OCI-LY1 (cell line): Measurements from ENCODE around the gene PABPN1L.

Experiments used
- H2AFZ ChIP-seq: fragments of 200-600 bp; sonication (generic), shearing (Covaris generic); 2 replicates; pipeline ENCODE4 v1.6.0; 2014; ENCODE audit warnings: antibody characterized with exemption, mild to moderate bottlenecking, low read length
- H3F3A ChIP-seq: fragments of 200-600 bp; sonication (generic), shearing (Covaris generic); 2 replicates; pipeline ENCODE4 v1.6.0; 2014; ENCODE audit warnings: mild to moderate bottlenecking, antibody characterized with exemption, low read length, moderate library complexity; ENCODE audit not compliant: insufficient read depth
- H3K27ac ChIP-seq: fragments of 200-600 bp; sonication (generic); 2 replicates; pipeline ENCODE4 v1.5.1; 2014; ENCODE audit warnings: low read length, mixed run types, mild to moderate bottlenecking, low read depth; ENCODE audit not compliant: poor library complexity, severe bottlenecking
- H3K27me3 ChIP-seq: fragments of 200-600 bp; sonication (generic); 2 replicates; pipeline ENCODE4 v1.6.0; 2014; ENCODE audit warnings: antibody characterized with exemption, mild to moderate bottlenecking, low read length, moderate library complexity; ENCODE audit not compliant: insufficient read depth
- H3K36me3 ChIP-seq: fragments of 200-600 bp; sonication (generic); 2 replicates; pipeline ENCODE4 v1.6.1; 2014; ENCODE audit warnings: mild to moderate bottlenecking, antibody characterized with exemption, low read length, moderate library complexity, mixed read lengths; ENCODE audit not compliant: insufficient read depth
- H3K4me1 ChIP-seq: fragments of 200-600 bp; sonication (generic); 2 replicates; pipeline ENCODE4 v1.5.1; 2014; ENCODE audit warnings: mild to moderate bottlenecking, low read length, moderate library complexity; ENCODE audit not compliant: insufficient read depth, severe bottlenecking
- H3K4me2 ChIP-seq: fragments of 200-600 bp; sonication (generic), shearing (Covaris generic); 2 replicates; pipeline ENCODE4 v1.6.1; 2014; ENCODE audit warnings: low read length
- H3K4me3 ChIP-seq: fragments of 200-600 bp; sonication (generic); 2 replicates; pipeline ENCODE4 v1.5.1; 2014; ENCODE audit warnings: low read length, low read depth, mild to moderate bottlenecking, mixed read lengths; ENCODE audit not compliant: poor library complexity, severe bottlenecking
- H3K79me2 ChIP-seq: fragments of 200-600 bp; shearing (Covaris generic); 2 replicates; pipeline ENCODE4 v1.6.1; 2016; ENCODE audit warnings: mixed run types, low read length, mixed read lengths; ENCODE audit not compliant: insufficient read depth
- H3K9ac ChIP-seq: fragments of 200-600 bp; sonication (generic), shearing (Covaris generic); 2 replicates; pipeline ENCODE4 v1.6.1; 2014; ENCODE audit warnings: mild to moderate bottlenecking, low read length, mixed read lengths
- H3K9me2 ChIP-seq: fragments of 200-600 bp; sonication (generic), shearing (Covaris generic); 2 replicates; pipeline ENCODE4 v1.6.1; 2014; ENCODE audit warnings: low read depth, mild to moderate bottlenecking, low read length, mixed read lengths
- H3K9me3 ChIP-seq: fragments of 200-600 bp; shearing (Covaris generic); 2 replicates; pipeline ENCODE4 v1.6.1; 2014; ENCODE audit warnings: low read length, mixed read lengths
- H4K20me1 ChIP-seq: fragments of 200-600 bp; sonication (generic), shearing (Covaris generic); 2 replicates; pipeline ENCODE4 v1.6.0; 2016; ENCODE audit warnings: mild to moderate bottlenecking, low read length; ENCODE audit not compliant: insufficient read depth
- CTCF ChIP-seq: fragments of 200-600 bp; sonication (generic), shearing (Covaris generic); IDR thresholded peaks from 2 replicates; pipeline ENCODE4 v1.5.1; 2017; ENCODE audit warnings: mild to moderate bottlenecking, antibody characterized with exemption, low read length, moderate library complexity, mixed read lengths
- EZH2 ChIP-seq: fragments of 200-600 bp; sonication (generic), shearing (Covaris generic); IDR thresholded peaks from 2 replicates; pipeline ENCODE4 v1.8.0; 2017; ENCODE audit warnings: borderline replicate concordance, mixed run types, mild to moderate bottlenecking, antibody characterized with exemption, low read length, moderate library complexity, mixed read lengths

Gene PABPN1L

GRCh38 chr16:88904676-88905365, 38.4 kb upstream of the PABPN1L start:
- H3K9ac ChIP-seq: no peak overlapping the region
- H4K20me1 ChIP-seq: no peaks in the 10 kb centered on the region
- H3K9me2 ChIP-seq: no peaks in the 10 kb centered on the region
- H3K27me3 ChIP-seq: no peaks in the 10 kb centered on the region
- H3K4me1 ChIP-seq: no peaks in the 10 kb centered on the region
- no peaks in the 10 kb centered on the region for H3K9me3 ChIP-seq
- H3K79me2 ChIP-seq: no peaks in the 10 kb centered on the region
- H3K36me3 ChIP-seq: no peaks in the 10 kb centered on the region
- TF ChIP-seq CTCF (no peak), EZH2 (no peak)
- no peak overlapping the region for H3K4me3 ChIP-seq
- no peak overlapping the region for H3K4me2 ChIP-seq
- no peak overlapping the region for H2AFZ ChIP-seq
- H3K27ac ChIP-seq: no peak overlapping the region
- H3F3A ChIP-seq: no peaks in the 10 kb centered on the region

- TF ChIP-seq EZH2: no peak
- TF ChIP-seq CTCF: no peak
- Histone ChIP-seq H2AFZ (no peak overlapping the region), H3K9ac (no peak overlapping the region), H3K27me3 (no peaks in the 10 kb centered on the region), H3K9me3 (no peaks in the 10 kb centered on the region), H3K27ac (no peak overlapping the region), H3K4me1 (no peaks in the 10 kb centered on the region), H3K4me3 (no peak overlapping the region), H3F3A (no peaks in the 10 kb centered on the region), H3K4me2 (no peak overlapping the region), H4K20me1 (no peaks in the 10 kb centered on the region), H3K36me3 (no peaks in the 10 kb centered on the region), H3K79me2 (no peaks in the 10 kb centered on the region), H3K9me2 (no peaks in the 10 kb centered on the region)
Measured at GRCh38 chr16:88903267-88903666, 36.8 kb upstream of the PABPN1L start.

GRCh38 chr16:88902744-88903143, 36.3 kb upstream of the PABPN1L start:
- H4K20me1 ChIP-seq: no peaks in the 10 kb centered on the region
- no peak overlapping the region for H3K4me3 ChIP-seq
- no peak overlapping the region for H3K27ac ChIP-seq
- H3K9me2 ChIP-seq: no peaks in the 10 kb centered on the region
- no peak overlapping the region for H3K9ac ChIP-seq
- H3K27me3 ChIP-seq: no peaks in the 10 kb centered on the region
- H3K79me2 ChIP-seq: no peaks in the 10 kb centered on the region
- no peak for TF ChIP-seq EZH2
- TF ChIP-seq CTCF: no peak
- peaks cover 2% of the 10 kb centered on the region; the same call in 1 of the 2 replicates for H3K36me3 ChIP-seq
- no peak overlapping the region for H3K4me2 ChIP-seq
- H3F3A ChIP-seq: no peaks in the 10 kb centered on the region
- no peaks in the 10 kb centered on the region for H3K4me1 ChIP-seq
- H2AFZ ChIP-seq: no peak overlapping the region
- no peaks in the 10 kb centered on the region for H3K9me3 ChIP-seq
